Spleen (tissue), 11 donors: ENCODE measurements around the gene MGAT4C. TPM values are rescaled to one million over a fixed set of nuclear protein-coding genes. Genes with fewer than 3 reads are reported as not detected.

Experiments used
- DNase-seq: peaks from one replicate; pipeline ENCODE4 v3.0.0-alpha.2; 2020
- H3K27ac ChIP-seq, 8 donors: fragments of 200-600 bp; sonication (generic) in 7 of 8; 1 replicate in 4 of 8; 2 replicates in 4 of 8; pipeline versions ENCODE4 v1.5.0 to v1.8.0; 2016 to 2021; ENCODE audit warnings: inconsistent platforms in 4 of 8, mild to moderate bottlenecking in 4 of 8, moderate library complexity in 1 of 8
- H3K27me3 ChIP-seq, 7 donors: fragments of 200-600 bp; sonication (generic) in 6 of 7; replicated peaks in 1 of 7; 1 replicate in 4 of 7; 2 replicates in 3 of 7; pipeline versions ENCODE4 v1.5.0 to v1.8.0; 2016 to 2021; ENCODE audit warnings: inconsistent platforms in 3 of 7, mild to moderate bottlenecking in 1 of 7
- H3K36me3 ChIP-seq, 6 donors: fragments of 200-600 bp; sonication (generic) in 5 of 6; 1 replicate in 4 of 6; 2 replicates in 2 of 6; pipeline versions ENCODE4 v1.5.0 to v1.8.0; 2016 to 2021; ENCODE audit warnings: inconsistent platforms in 2 of 6
- H3K4me1 ChIP-seq, 6 donors: fragments of 200-600 bp; sonication (generic) in 5 of 6; 1 replicate in 3 of 6; 2 replicates in 3 of 6; pipeline versions ENCODE4 v1.5.0 to v1.8.0; 2016 to 2021; ENCODE audit warnings: inconsistent platforms in 3 of 6
- H3K4me3 ChIP-seq, 8 donors: fragments of 200-600 bp; sonication (generic) in 7 of 8; 1 replicate in 4 of 8; 2 replicates in 4 of 8; pipeline versions ENCODE4 v1.5.0 to v1.8.0; 2016 to 2021; ENCODE audit warnings: inconsistent platforms in 4 of 8, mild to moderate bottlenecking in 4 of 8, moderate library complexity in 2 of 8
- H3K9me3 ChIP-seq, 8 donors: fragments of 200-600 bp; sonication (generic) in 7 of 8; 1 replicate in 4 of 8; 2 replicates in 4 of 8; pipeline versions ENCODE4 v1.5.0 to v1.8.0; 2016 to 2021; ENCODE audit warnings: inconsistent platforms in 4 of 8
- POLR2A ChIP-seq, 3 donors: fragments of 450-650 bp; IDR thresholded peaks; one replicate each; pipeline ENCODE4 v1.5.1; 2017; ENCODE audit warnings: antibody characterized with exemption in 3 of 3, mild to moderate bottlenecking in 1 of 3
- POLR2AphosphoS5 ChIP-seq, 3 donors: sonication (generic); formaldehyde crosslinking; IDR thresholded peaks; one replicate each; pipeline ENCODE4 v1.5.1; 2017; ENCODE audit warnings: antibody characterized with exemption in 3 of 3
- WGBS, 5 donors: extraction: QIAGEN DNeasy Blood & Tissue Kit in 3 of 5; methylation state at CpG; one replicate each; pipeline versions ENCODE4 v1.1.5 to v1.1.7; 2013 to 2018; 5-methylcytosine and 5-hydroxymethylcytosine counted together
- intact Hi-C: fragments of 100-400 bp; cut with DNase I; formaldehyde crosslinking; loops from one replicate; pipeline ENCODE4 v1.15.0; 2023; ENCODE audit warnings: low total_unique reads
- polyA plus RNA-seq, 3 donors: library from polyadenylated mRNA; stranded (reverse); fragments of 200-250 nt; gene quantifications; one replicate each; pipeline ENCODE4 v1.2.1, GENCODE V29; 2013
- total RNA-seq, 7 donors: library from RNA; depleted of rRNA in 3 of 7; stranded (reverse); fragments of >200 nt in 3 of 7; fragmentation: NEBNext Ultra II Directional in 4 of 7; extraction: Animal tissue kit (Norgen Biotek cat#: 25700) in 4 of 7; gene quantifications; one replicate each; pipeline versions ENCODE4 v1.1.0 to v1.2.1, GENCODE V29; 2016 to 2021
- TF ChIP-seq, protein P1 (sequence below), 11 experiments: fragments of 200-600 bp in 7 of 11; fragments of 450-650 bp in 4 of 11; sonication (generic) in 4 of 11; IDR thresholded peaks in 8 of 11; conservative IDR thresholded peaks in 3 of 11; 1 replicate in 7 of 11; 2 replicates in 4 of 11; pipeline versions ENCODE4 v1.4.0 to v1.8.0; 2016 to 2021; ENCODE audit warnings: antibody characterized with exemption in 11 of 11, inconsistent platforms in 4 of 11, mild to moderate bottlenecking in 1 of 11
- donor health status: healthy with polysubstance abuse.
- donor health status: DM: no; HTN: no; CAD: no; lungs with moderate emphysema.
- donor health status: DM: no; HTN: no; CAD: no.
- donor health status: Bipolar disorder and iron deficiency.
- donor health status: healthy.
- donor health status: DM: no; HTN: no; CAD: no.
- donor health status: DM: yes; HTN: yes; CAD: no.

Gene MGAT4C
- total and polyA plus RNA-seq, 10 donors: 0.03 TPM; not detected in 9

DNA sequence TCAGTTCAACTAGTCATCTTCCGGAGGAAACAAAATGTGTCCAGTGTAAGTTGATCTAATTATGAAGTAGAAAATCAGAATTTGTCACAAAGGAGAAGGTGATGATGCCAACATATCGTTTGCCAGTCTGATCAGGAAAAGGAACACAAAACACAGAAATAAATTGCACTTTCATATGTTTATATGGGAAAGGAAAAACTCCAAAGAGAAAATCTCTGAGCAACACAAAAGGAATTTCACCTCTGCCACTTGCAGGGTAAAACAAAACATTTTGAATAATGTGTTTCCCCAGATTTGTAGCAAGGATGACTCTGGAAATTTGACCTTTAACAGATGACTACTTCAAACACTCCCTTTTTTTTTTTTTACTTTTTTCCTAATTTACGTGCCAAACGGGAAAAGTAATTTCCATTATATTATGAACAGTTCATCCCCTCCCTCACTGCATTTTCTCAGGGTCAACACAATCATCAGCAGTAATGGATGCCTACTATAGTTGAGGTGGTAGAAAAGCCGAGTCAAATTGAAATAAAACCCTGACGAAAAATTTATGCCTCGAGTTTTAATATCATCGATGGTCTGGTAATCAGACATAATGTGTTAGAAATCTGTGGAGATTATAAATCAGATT is 25.6 kb downstream of the MGAT4C start:
- Histone ChIP-seq H3K36me3 (no peaks in the 10 kb centered on the region), H3K4me3 (no peak overlapping the region), H3K9me3 (peaks cover 0 to 5% (median 0%) of the 10 kb centered on the region in 8 donors), H3K4me1 (no peaks in the 10 kb centered on the region), H3K27ac (no peak overlapping the region), H3K27me3 (no peaks in the 10 kb centered on the region)
- TF ChIP-seq POLR2AphosphoS5 (IDR thresholded peaks at IDR 0.05): no peak
- TF ChIP-seq POLR2A (IDR thresholded peaks at IDR 0.05): no peak
- TF ChIP-seq, protein P1, sequence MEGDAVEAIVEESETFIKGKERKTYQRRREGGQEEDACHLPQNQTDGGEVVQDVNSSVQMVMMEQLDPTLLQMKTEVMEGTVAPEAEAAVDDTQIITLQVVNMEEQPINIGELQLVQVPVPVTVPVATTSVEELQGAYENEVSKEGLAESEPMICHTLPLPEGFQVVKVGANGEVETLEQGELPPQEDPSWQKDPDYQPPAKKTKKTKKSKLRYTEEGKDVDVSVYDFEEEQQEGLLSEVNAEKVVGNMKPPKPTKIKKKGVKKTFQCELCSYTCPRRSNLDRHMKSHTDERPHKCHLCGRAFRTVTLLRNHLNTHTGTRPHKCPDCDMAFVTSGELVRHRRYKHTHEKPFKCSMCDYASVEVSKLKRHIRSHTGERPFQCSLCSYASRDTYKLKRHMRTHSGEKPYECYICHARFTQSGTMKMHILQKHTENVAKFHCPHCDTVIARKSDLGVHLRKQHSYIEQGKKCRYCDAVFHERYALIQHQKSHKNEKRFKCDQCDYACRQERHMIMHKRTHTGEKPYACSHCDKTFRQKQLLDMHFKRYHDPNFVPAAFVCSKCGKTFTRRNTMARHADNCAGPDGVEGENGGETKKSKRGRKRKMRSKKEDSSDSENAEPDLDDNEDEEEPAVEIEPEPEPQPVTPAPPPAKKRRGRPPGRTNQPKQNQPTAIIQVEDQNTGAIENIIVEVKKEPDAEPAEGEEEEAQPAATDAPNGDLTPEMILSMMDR (IDR thresholded peaks at IDR 0.05 in 8 of 11, conservative IDR thresholded peaks at IDR 0.05 in 3 of 11): no peak
- intact Hi-C loops: no loop called here
- 51 to 68% (median 62%) methylated on average over 8 of the region's 8 CpGs for WGBS, 5 donors
- no peak for DNase-seq

GRCh38 chr12:86229772-86230171 is 26.4 kb downstream of the MGAT4C start:
- TF ChIP-seq POLR2AphosphoS5 (IDR thresholded peaks at IDR 0.05) (no peak), POLR2A (IDR thresholded peaks at IDR 0.05) (no peak)
- TF ChIP-seq, protein P1 (IDR thresholded peaks at IDR 0.05 in 8 of 11, conservative IDR thresholded peaks at IDR 0.05 in 3 of 11): no peak
- intact Hi-C loops: no loop called here
- 83 to 91% (median 85%) methylated on average over 2 of the region's 2 CpGs for whole genome bisulfite sequencing, 5 donors

DNA sequence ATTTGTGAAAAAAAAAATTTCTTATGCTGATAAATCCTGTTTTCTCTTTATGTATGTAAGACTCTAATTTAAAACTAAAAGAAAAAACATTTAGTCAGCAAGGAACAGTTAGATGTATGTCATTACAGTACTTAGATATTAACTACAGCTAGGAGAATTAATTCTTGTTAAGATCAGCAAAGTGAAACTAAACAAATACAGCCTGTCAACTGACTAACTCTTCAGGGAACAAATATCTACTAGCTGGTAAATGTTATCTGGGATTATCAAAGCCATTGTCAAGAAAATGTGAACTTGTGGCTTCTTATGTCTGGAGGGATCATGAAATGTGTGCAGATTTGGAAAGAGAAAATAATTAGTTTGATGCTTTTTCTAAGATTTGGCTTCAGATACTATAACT is 27.5 kb downstream of the MGAT4C start:
- no peak overlapping the region for H3K4me3 ChIP-seq
- H3K9me3 ChIP-seq: peaks cover 0 to 7% (median 0%) of the 10 kb centered on the region in 8 donors
- H3K36me3 ChIP-seq: no peaks in the 10 kb centered on the region
- DNase-seq: no peak
- no peaks in the 10 kb centered on the region for H3K27me3 ChIP-seq
- H3K4me1 ChIP-seq: no peaks in the 10 kb centered on the region
- H3K27ac ChIP-seq: no peak overlapping the region
- TF ChIP-seq, protein P1 (IDR thresholded peaks at IDR 0.05 in 8 of 11, conservative IDR thresholded peaks at IDR 0.05 in 3 of 11): no peak
- no peak for TF ChIP-seq POLR2AphosphoS5 (IDR thresholded peaks at IDR 0.05)
- TF ChIP-seq POLR2A (IDR thresholded peaks at IDR 0.05): no peak
- intact Hi-C loops: no loop called here

More at GRCh38 chr12:86229772-86230171, 26.4 kb downstream of the MGAT4C start:
- no peak overlapping the region for H3K27ac ChIP-seq
- no peak overlapping the region for H3K4me3 ChIP-seq
- no peaks in the 10 kb centered on the region for H3K27me3 ChIP-seq
- no peak for DNase-seq
- peaks cover 0 to 7% (median 0%) of the 10 kb centered on the region in 8 donors for H3K9me3 ChIP-seq
- H3K4me1 ChIP-seq: no peaks in the 10 kb centered on the region
- H3K36me3 ChIP-seq: no peaks in the 10 kb centered on the region

GRCh38 chr12:86226481-86226880 is 29.7 kb downstream of the MGAT4C start:
- intact Hi-C loops: no loop called here
- H3K27me3 ChIP-seq: no peaks in the 10 kb centered on the region
- H3K9me3 ChIP-seq: peaks cover 0 to 7% (median 0%) of the 10 kb centered on the region in 8 donors
- no peak overlapping the region for H3K4me3 ChIP-seq
- DNase-seq: no peak
- no peak overlapping the region for H3K27ac ChIP-seq
- WGBS, 5 donors: 82 to 85% (median 83%) methylated on average over 3 of the region's 3 CpGs
- TF ChIP-seq, protein P1 (IDR thresholded peaks at IDR 0.05 in 8 of 11, conservative IDR thresholded peaks at IDR 0.05 in 3 of 11): no peak
- TF ChIP-seq POLR2A (IDR thresholded peaks at IDR 0.05) (no peak), POLR2AphosphoS5 (IDR thresholded peaks at IDR 0.05) (no peak)
- no peaks in the 10 kb centered on the region for H3K4me1 ChIP-seq
- H3K36me3 ChIP-seq: no peaks in the 10 kb centered on the region
